Liver (tissue), 9 donors: ENCODE results near the gene CAPZB. TPM values are rescaled to one million over a fixed set of nuclear protein-coding genes. Genes with fewer than 3 reads are reported as not detected.

Experiments used
- DNase-seq: peaks from one replicate; pipeline ENCODE4 v3.0.0-alpha.2; 2017; ENCODE audit warnings: low spot score
- H3K27ac ChIP-seq, 2 donors: one replicate each; pipeline ENCODE4 v1.7.0; 2013; ENCODE audit warnings: inconsistent platforms in 2 of 2, low read length in 2 of 2, control low read depth in 1 of 2, low read depth in 1 of 2, mild to moderate bottlenecking in 1 of 2
- H3K27me3 ChIP-seq, 4 donors: one replicate each; pipeline versions ENCODE4 v1.6.1 to v1.7.0; 2013; ENCODE audit warnings: low read length in 3 of 4, inconsistent platforms in 1 of 4, mild to moderate bottlenecking in 1 of 4, moderate library complexity in 1 of 4; ENCODE audit not compliant: control insufficient read depth in 4 of 4, insufficient read depth in 4 of 4
- H3K36me3 ChIP-seq, 4 donors: one replicate each; pipeline versions ENCODE4 v1.6.1 to v1.7.0; 2013; ENCODE audit warnings: low read length in 3 of 4, mild to moderate bottlenecking in 3 of 4, low read depth in 1 of 4, moderate library complexity in 1 of 4; ENCODE audit not compliant: control insufficient read depth in 4 of 4, insufficient read depth in 3 of 4
- H3K4me1 ChIP-seq, 4 donors: one replicate each; pipeline versions ENCODE4 v1.6.1 to v1.7.0; 2013; ENCODE audit warnings: low read length in 3 of 4, mild to moderate bottlenecking in 3 of 4, moderate library complexity in 1 of 4; ENCODE audit not compliant: control insufficient read depth in 4 of 4, insufficient read depth in 4 of 4
- H3K4me3 ChIP-seq, 3 donors: one replicate each; pipeline versions ENCODE4 v1.6.1 to v1.7.0; 2013; ENCODE audit warnings: low read length in 3 of 3, control low read depth in 1 of 3, low read depth in 1 of 3, mild to moderate bottlenecking in 1 of 3
- H3K9ac ChIP-seq, 2 donors: one replicate each; pipeline ENCODE4 v1.7.0; 2013; ENCODE audit warnings: low read length in 2 of 2, mild to moderate bottlenecking in 2 of 2, moderate library complexity in 2 of 2, control low read depth in 1 of 2, low read depth in 1 of 2
- H3K9me3 ChIP-seq, 4 donors: one replicate each; pipeline versions ENCODE4 v1.6.1 to v1.7.0; 2013; ENCODE audit warnings: low read length in 3 of 4; ENCODE audit not compliant: control insufficient read depth in 4 of 4
- FOXA1 ChIP-seq: IDR thresholded peaks from 2 replicates; pipeline ENCODE4 v1.6.1; 2016; ENCODE audit warnings: antibody characterized with exemption
- FOXA2 ChIP-seq: IDR thresholded peaks from 2 replicates; pipeline ENCODE4 v1.6.1; 2016; ENCODE audit warnings: antibody characterized with exemption
- GABPA ChIP-seq, 2 donors: IDR thresholded peaks in 1 of 2; conservative IDR thresholded peaks in 1 of 2; 2 replicates each; pipeline ENCODE4 v1.6.1; 2016; ENCODE audit warnings: antibody characterized with exemption in 2 of 2, mild to moderate bottlenecking in 1 of 2, moderate library complexity in 1 of 2
- HNF4A ChIP-seq, 2 donors: conservative IDR thresholded peaks; 2 replicates each; pipeline ENCODE4 v1.6.1; 2016; ENCODE audit warnings: antibody characterized with exemption in 2 of 2, mild to moderate bottlenecking in 2 of 2
- JUND ChIP-seq, 2 donors: IDR thresholded peaks; 2 replicates each; pipeline ENCODE4 v1.6.1; 2016; ENCODE audit warnings: antibody characterized with exemption in 2 of 2
- NR2F2 ChIP-seq: IDR thresholded peaks from 2 replicates; pipeline ENCODE4 v1.6.1; 2016; ENCODE audit warnings: antibody characterized with exemption
- RAD21 ChIP-seq, 2 donors: IDR thresholded peaks; 2 replicates each; pipeline ENCODE4 v1.6.1; 2016; ENCODE audit warnings: antibody characterized with exemption in 2 of 2, mild to moderate bottlenecking in 2 of 2
- RXRA ChIP-seq, 2 donors: IDR thresholded peaks; 2 replicates each; pipeline ENCODE4 v1.6.1; 2017 to 2018; ENCODE audit warnings: antibody characterized with exemption in 2 of 2, mild to moderate bottlenecking in 1 of 2
- SP1 ChIP-seq: IDR thresholded peaks from 2 replicates; pipeline ENCODE4 v1.6.1; 2018; ENCODE audit warnings: antibody characterized with exemption, mild to moderate bottlenecking
- TAF1 ChIP-seq: conservative IDR thresholded peaks from 2 replicates; pipeline ENCODE4 v1.6.1; 2016; ENCODE audit warnings: antibody characterized with exemption, mild to moderate bottlenecking
- YY1 ChIP-seq: IDR thresholded peaks from 2 replicates; pipeline ENCODE4 v1.6.1; 2016; ENCODE audit warnings: antibody characterized with exemption, mild to moderate bottlenecking
- WGBS: extraction: QIAGEN DNeasy Blood & Tissue Kit; methylation state at CpG from one replicate; pipeline ENCODE4 v1.1.7; 2013; 5-methylcytosine and 5-hydroxymethylcytosine counted together
- polyA plus RNA-seq, 2 donors: library from polyadenylated mRNA; stranded (reverse) in 1 of 2; unstranded in 1 of 2; fragments of 200-250 nt in 1 of 2; fragments of >200 nt in 1 of 2; fragmentation: Nextera tagmentation in 1 of 2; extraction: Ambion mirVana in 1 of 2; gene quantifications; one replicate each; pipeline versions ENCODE4 v1.2.1 to v1.2.3, GENCODE V29; 2013 to 2015
- total RNA-seq, 2 donors: library from RNA; depleted of rRNA; stranded (reverse); fragments of >200 nt; gene quantifications; one replicate each; pipeline ENCODE4 v1.2.3, GENCODE V29; 2014
- TF ChIP-seq, protein P1 (sequence below): IDR thresholded peaks from 2 replicates; pipeline ENCODE4 v1.6.1; 2016; ENCODE audit warnings: antibody characterized with exemption
- TF ChIP-seq, protein P2 (sequence below): IDR thresholded peaks from 2 replicates; pipeline ENCODE4 v1.6.1; 2016; ENCODE audit warnings: antibody characterized with exemption, mild to moderate bottlenecking
- TF ChIP-seq, protein P3 (sequence below): IDR thresholded peaks from 2 replicates; pipeline ENCODE4 v1.6.1; 2016; ENCODE audit warnings: antibody characterized with exemption
- TF ChIP-seq, protein P4 (sequence below): IDR thresholded peaks from 2 replicates; pipeline ENCODE4 v1.6.1; 2016; ENCODE audit warnings: antibody characterized with exemption
- TF ChIP-seq, protein P5 (sequence below): fragments of 150-350 bp; IDR thresholded peaks from 2 replicates; pipeline ENCODE4 v1.5.1; 2017; ENCODE audit warnings: improper control_type of control experiment, low read depth, low read length; ENCODE audit not compliant: missing input control
- donor health status: healthy.
- donor health status: healthy.
- donor health status: healthy.
- donor health status: healthy.
- donor health status: healthy.

CAPZB gene
- total and polyA plus RNA-seq, 4 donors, result 38.3 to 98.9 (median 51.1) TPM

DNA sequence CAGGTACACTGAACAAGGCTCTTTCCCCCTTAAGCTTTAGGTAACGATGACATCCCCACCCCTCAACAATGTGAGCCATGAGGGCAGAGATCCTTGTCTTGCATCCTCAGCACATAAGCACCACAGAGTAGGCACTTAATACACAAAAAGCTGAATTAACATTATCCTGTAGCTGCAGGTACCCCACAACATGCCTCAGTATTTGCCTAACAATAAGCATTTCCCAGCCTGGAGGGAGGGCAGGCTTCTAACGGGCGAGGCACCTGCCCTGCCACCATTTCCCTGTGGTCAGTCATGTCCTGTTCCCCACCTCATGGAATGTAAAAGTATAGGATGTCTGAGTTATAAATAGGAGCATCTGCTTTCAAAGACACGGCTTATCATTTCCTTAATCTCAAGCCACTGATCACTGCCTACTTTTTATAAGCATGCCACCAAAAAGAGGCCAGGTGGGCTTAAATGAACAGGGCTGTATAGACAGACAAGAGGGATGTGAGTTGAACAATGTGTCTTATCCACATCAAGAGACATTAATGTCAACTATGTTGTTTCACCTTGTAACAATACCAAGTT is 3.4 kb downstream of the CAPZB start:
- Histone ChIP-seq H3K4me1 (peaks cover 10 to 54% (median 36%) of the 10 kb centered on the region in 4 donors), H3K9ac (no peak overlapping the region), H3K27me3 (no peaks in the 10 kb centered on the region), H3K9me3 (no peaks in the 10 kb centered on the region), H3K4me3 (no peak overlapping the region), H3K27ac (no peak overlapping the region), H3K36me3 (no peaks in the 10 kb centered on the region)
- no peak for TF ChIP-seq JUND (IDR thresholded peaks at IDR 0.05)
- no peak for TF ChIP-seq FOXA2
- TF ChIP-seq, protein P1, sequence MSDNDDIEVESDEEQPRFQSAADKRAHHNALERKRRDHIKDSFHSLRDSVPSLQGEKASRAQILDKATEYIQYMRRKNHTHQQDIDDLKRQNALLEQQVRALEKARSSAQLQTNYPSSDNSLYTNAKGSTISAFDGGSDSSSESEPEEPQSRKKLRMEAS, result no peak
- TF ChIP-seq, protein P2, sequence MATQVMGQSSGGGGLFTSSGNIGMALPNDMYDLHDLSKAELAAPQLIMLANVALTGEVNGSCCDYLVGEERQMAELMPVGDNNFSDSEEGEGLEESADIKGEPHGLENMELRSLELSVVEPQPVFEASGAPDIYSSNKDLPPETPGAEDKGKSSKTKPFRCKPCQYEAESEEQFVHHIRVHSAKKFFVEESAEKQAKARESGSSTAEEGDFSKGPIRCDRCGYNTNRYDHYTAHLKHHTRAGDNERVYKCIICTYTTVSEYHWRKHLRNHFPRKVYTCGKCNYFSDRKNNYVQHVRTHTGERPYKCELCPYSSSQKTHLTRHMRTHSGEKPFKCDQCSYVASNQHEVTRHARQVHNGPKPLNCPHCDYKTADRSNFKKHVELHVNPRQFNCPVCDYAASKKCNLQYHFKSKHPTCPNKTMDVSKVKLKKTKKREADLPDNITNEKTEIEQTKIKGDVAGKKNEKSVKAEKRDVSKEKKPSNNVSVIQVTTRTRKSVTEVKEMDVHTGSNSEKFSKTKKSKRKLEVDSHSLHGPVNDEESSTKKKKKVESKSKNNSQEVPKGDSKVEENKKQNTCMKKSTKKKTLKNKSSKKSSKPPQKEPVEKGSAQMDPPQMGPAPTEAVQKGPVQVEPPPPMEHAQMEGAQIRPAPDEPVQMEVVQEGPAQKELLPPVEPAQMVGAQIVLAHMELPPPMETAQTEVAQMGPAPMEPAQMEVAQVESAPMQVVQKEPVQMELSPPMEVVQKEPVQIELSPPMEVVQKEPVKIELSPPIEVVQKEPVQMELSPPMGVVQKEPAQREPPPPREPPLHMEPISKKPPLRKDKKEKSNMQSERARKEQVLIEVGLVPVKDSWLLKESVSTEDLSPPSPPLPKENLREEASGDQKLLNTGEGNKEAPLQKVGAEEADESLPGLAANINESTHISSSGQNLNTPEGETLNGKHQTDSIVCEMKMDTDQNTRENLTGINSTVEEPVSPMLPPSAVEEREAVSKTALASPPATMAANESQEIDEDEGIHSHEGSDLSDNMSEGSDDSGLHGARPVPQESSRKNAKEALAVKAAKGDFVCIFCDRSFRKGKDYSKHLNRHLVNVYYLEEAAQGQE, result no peak
- TF ChIP-seq, protein P3, sequence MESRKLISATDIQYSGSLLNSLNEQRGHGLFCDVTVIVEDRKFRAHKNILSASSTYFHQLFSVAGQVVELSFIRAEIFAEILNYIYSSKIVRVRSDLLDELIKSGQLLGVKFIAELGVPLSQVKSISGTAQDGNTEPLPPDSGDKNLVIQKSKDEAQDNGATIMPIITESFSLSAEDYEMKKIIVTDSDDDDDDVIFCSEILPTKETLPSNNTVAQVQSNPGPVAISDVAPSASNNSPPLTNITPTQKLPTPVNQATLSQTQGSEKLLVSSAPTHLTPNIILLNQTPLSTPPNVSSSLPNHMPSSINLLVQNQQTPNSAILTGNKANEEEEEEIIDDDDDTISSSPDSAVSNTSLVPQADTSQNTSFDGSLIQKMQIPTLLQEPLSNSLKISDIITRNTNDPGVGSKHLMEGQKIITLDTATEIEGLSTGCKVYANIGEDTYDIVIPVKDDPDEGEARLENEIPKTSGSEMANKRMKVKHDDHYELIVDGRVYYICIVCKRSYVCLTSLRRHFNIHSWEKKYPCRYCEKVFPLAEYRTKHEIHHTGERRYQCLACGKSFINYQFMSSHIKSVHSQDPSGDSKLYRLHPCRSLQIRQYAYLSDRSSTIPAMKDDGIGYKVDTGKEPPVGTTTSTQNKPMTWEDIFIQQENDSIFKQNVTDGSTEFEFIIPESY, result no peak
- no peak for TF ChIP-seq RXRA (IDR thresholded peaks at IDR 0.05)
- TF ChIP-seq TAF1, result no peak
- TF ChIP-seq HNF4A (conservative IDR thresholded peaks at IDR 0.05), result no peak
- no peak for TF ChIP-seq FOXA1
- no peak for TF ChIP-seq RAD21 (IDR thresholded peaks at IDR 0.05)
- no peak for TF ChIP-seq SP1
- no peak for DNase-seq
- WGBS, result 79% methylated on average over 4 of the region's 4 CpGs

DNA sequence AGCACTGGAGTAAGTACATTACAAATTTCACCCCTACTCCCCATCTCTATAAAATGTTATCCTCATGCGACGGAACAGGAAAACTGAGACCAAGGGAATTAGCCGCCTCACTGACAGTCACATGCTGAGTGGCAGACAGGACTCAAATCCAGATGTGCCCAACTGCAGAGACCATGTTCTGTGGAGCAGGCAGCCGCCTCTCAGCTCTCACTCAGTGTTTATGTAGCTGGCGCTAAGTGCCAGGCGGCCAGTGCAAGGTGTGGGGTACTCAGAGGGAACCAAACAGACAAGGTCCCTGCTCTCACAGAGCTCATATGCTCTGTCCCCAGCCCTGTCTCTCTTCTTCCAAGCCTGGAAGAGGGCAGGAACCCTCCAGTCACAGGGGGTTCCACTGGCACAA is 5.1 kb downstream of the CAPZB start:
- Histone ChIP-seq H3K27me3 (no peaks in the 10 kb centered on the region), H3K4me1 (peaks cover 9 to 55% (median 35%) of the 10 kb centered on the region in 4 donors), H3K4me3 (no peak overlapping the region), H3K36me3 (no peaks in the 10 kb centered on the region), H3K9ac (no peak overlapping the region), H3K9me3 (no peaks in the 10 kb centered on the region), H3K27ac (no peak overlapping the region)
- whole genome bisulfite sequencing, result 96% methylated on average over 6 of the region's 6 CpGs
- TF ChIP-seq NR2F2, result no peak
- TF ChIP-seq, protein P1, result no peak
- no peak for TF ChIP-seq YY1
- TF ChIP-seq, protein P4, sequence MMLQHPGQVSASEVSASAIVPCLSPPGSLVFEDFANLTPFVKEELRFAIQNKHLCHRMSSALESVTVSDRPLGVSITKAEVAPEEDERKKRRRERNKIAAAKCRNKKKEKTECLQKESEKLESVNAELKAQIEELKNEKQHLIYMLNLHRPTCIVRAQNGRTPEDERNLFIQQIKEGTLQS, result no peak
- TF ChIP-seq TAF1, result no peak
- TF ChIP-seq, protein P5, sequence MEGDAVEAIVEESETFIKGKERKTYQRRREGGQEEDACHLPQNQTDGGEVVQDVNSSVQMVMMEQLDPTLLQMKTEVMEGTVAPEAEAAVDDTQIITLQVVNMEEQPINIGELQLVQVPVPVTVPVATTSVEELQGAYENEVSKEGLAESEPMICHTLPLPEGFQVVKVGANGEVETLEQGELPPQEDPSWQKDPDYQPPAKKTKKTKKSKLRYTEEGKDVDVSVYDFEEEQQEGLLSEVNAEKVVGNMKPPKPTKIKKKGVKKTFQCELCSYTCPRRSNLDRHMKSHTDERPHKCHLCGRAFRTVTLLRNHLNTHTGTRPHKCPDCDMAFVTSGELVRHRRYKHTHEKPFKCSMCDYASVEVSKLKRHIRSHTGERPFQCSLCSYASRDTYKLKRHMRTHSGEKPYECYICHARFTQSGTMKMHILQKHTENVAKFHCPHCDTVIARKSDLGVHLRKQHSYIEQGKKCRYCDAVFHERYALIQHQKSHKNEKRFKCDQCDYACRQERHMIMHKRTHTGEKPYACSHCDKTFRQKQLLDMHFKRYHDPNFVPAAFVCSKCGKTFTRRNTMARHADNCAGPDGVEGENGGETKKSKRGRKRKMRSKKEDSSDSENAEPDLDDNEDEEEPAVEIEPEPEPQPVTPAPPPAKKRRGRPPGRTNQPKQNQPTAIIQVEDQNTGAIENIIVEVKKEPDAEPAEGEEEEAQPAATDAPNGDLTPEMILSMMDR, result no peak
- TF ChIP-seq SP1, result no peak
- no peak for TF ChIP-seq HNF4A (conservative IDR thresholded peaks at IDR 0.05)
- no peak for TF ChIP-seq GABPA (IDR thresholded peaks at IDR 0.05 in 1 of 2, conservative IDR thresholded peaks at IDR 0.05 in 1 of 2)
- no peak for DNase-seq
